CD4-positive, alpha-beta T cell treated with Interleukin-12 subunit alpha and Interleukin-12 subunit beta, for 1 hour (primary cell): Measurements from ENCODE around the gene SSU72.
"Not testable (repeated sequence)": the region's sequence is repeated elsewhere in the genome, so short reads cannot be mapped to it uniquely, and the experiment has no call there.

Source experiments
- DNase-seq: peaks from one replicate; pipeline ENCODE4 v3.0.0-alpha.2; 2020

SSU72 gene

DNA sequence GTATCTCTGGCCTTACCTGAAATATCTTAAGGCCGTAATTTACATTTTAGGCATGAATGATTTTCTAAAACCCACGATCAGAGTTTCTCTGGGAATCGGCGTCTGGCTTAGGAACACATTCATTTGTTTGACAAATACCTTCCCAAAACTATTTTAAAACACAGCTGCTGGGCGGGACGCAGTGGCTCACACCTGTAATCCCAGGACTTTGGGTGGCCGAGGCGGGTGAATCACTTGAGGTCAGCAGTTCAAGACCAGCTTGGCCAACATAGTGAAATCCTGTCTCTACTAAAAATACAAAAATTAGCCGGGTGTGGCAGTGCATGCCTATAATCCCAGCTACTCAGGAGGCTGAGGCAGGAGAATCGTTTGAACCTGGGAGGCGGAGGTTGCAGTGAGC, 17.7 kb downstream of the SSU72 start:
- not testable (repeated sequence) for DNase-seq

DNA sequence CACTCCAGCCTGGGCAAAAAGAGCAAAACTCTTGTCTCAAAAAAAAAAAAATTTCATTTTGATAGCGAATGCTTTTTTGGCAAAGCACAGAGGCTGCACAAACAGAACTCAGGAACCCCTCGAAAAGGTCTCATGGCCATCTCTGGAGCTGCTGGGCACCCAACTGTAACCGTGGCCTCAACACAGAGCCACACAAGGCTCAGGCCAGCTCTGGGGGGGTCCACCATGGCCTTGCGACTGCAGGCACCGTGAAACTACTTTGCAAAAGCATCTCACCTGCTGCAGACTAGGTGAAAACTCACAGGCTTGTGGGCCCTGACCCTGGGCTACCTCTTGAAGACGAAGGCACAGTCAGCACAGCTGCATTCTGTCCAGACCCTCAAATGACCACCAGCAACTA, 18.2 kb downstream of the SSU72 start:
- DNase-seq: no peak

- DNase-seq: no peak
Observed at GRCh38 chr1:1554926-1555915, 19.4 kb downstream of the SSU72 start.

GRCh38 chr1:1554550-1554925, 20.1 kb downstream of the SSU72 start:
- no peak for DNase-seq

GRCh38 chr1:1553821-1554494, 20.7 kb downstream of the SSU72 start:
- no peak for DNase-seq

GRCh38 chr1:1552263-1552639, 22.4 kb downstream of the SSU72 start:
- DNase-seq: no peak

DNA sequence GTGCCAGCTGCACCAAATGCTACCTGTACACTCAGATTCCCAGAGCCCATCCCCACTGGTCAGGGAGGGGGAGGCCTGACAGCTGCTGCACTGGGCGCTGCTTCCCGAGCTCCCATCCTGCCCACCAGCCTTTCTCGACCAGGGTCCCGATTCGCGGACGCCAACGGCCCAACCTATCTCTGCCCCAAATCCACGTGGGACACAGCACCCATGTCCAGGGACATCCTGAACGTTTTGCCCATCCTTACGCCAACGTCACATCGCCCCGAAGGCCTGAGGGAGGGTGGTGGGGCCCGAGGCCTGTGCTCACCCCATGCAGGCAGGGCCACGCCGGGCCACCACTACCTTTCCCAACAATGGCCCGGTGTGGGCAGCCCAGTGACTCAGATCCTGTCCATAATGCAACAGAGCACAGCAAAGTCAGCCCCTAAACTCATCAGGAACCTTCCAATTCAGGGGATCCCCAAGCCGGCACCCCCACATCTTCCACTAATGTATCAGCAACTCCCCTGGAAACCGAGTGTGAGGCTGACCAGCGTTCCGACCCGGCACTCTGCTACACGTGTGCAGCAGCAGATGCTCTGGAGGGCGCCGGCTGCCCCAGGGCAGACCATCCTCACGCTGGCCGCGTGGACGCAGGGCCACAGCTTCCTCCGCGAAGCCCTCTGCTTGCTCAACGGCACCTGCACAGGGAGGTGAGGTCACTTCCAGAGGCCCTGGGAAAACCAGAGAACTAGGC, 23.0 kb downstream of the SSU72 start:
- DNase-seq: no peak

- DNase-seq: no peak
Observed at GRCh38 chr1:1550591-1551432, 23.9 kb downstream of the SSU72 start.

GRCh38 chr1:1550087-1550486, 24.6 kb downstream of the SSU72 start:
- DNase-seq: no peak

GRCh38 chr1:1548591-1548990, 26.1 kb downstream of the SSU72 start:
- DNase-seq: no peak

DNA sequence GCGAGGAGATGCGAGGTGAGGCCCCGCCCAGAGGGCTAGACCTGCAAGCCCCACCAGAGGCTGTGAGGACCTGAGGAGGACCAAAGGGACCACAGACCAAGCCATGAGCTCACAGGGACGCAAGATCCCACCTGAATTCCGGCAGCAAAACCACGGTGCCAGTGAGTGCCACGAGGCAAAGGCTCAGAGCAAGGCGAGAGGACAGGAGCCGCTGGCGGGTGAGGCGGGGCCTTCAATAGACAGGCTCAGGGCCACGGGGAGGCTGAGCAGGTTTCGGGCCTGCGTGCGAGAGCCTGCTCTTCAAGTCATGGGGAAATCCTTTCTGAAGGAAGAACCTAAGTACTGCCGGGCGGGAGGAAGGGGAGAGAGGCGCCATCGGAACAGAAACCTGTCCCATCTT, 27.2 kb downstream of the SSU72 start:
- DNase-seq: no peak

DNA sequence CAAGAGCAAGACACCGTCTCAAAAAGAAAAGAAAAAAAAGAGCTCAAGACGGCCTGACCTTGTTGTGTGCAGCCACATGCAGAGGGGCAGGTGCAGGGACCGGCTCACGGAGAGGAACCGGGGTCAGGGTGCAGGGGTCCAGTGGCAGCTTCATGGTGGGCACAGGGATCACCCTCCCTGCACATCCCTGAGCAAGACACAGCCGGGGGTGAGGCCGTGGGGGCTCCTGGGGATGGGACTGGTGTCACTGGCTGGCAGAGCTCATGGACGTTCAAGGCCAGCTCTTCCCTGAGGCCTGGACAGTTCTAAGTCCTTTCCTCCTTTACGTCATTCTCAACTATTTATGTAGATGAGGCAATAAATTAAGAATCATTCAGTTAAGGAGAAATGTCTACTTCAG, 27.7 kb downstream of the SSU72 start:
- DNase-seq: no peak

DNA sequence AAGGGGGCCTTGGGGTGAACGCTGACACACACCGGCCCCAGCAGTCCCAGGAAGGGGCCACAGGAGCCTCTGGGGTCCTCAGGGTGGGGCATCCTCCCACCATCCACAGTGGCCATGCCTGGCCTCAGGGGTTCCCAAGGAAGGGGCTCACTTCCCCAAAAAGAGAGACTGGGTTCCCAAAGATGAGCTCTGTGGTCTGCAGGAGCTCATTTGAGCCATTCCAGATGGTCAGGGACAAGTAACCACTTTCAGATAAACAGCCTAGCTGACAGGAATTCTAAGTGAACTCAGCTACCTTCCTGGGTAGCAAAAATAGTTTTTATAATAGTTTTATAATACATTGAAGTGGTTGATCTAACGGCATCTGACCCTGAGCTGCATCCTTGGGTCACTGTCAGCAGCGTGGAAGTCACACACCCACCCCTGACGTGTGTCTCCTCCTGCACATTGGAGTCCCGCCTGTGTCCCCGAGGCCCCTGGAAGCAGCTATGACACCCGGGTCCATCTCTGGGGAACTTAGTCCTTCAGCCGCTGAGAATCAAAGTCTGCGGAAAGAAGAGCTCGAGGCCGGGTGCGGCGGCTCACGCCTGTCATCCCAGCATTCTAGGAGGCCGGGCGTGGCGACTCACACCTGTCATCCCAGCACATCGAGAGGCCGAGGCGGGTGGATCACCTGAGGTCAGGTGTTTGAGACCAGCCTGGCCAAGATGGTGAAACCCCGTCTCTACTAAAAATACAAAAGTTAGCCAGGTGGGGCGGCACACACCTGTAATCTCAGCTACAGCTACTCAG, 28.5 kb downstream of the SSU72 start:
- no peak for DNase-seq

DNA sequence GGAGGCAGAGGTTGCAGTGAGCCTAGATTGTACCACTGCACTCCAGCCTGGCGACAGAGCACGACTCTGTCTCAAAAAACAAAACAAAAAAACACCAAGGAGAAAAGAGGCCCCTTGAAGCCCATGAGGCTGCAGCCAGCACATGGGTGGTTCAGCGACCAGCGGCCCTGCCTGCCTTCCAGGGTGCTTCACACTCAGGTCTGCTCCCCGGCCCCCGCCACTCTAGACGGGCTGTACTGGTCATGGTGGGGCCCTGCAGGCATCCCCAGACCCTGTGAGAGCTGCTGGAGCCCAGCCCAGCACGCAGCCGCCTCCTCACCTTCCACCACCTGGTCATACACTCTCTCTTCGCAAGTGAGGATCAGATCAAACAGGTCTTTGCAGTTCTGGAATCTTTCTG, 30.1 kb downstream of the SSU72 start:
- DNase-seq: no peak

DNA sequence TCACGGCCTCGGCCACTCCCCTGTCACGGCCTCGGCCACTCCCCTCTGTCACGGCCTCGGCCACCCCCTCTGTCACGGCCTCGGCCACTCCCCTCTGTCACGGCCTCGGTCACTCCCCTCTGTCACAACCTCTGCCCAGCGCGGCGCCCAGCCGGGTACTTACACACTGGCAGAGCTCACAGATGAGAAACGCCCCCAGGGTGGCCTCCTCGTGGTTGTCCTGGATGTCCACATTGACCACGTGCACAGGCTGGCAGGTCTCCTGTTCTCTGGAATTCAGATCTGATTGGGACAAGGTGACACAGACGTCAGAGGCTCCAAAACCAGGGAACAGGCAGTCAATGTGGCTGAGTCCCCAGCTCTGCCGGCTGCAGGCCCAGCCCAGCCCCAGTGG, 31.0 kb downstream of the SSU72 start:
- DNase-seq: no peak

- no peak for DNase-seq
Observed at GRCh38 chr1:1542766-1543705, 31.6 kb downstream of the SSU72 start.

GRCh38 chr1:1541956-1542765, 32.5 kb downstream of the SSU72 start:
- DNase-seq: no peak

DNA sequence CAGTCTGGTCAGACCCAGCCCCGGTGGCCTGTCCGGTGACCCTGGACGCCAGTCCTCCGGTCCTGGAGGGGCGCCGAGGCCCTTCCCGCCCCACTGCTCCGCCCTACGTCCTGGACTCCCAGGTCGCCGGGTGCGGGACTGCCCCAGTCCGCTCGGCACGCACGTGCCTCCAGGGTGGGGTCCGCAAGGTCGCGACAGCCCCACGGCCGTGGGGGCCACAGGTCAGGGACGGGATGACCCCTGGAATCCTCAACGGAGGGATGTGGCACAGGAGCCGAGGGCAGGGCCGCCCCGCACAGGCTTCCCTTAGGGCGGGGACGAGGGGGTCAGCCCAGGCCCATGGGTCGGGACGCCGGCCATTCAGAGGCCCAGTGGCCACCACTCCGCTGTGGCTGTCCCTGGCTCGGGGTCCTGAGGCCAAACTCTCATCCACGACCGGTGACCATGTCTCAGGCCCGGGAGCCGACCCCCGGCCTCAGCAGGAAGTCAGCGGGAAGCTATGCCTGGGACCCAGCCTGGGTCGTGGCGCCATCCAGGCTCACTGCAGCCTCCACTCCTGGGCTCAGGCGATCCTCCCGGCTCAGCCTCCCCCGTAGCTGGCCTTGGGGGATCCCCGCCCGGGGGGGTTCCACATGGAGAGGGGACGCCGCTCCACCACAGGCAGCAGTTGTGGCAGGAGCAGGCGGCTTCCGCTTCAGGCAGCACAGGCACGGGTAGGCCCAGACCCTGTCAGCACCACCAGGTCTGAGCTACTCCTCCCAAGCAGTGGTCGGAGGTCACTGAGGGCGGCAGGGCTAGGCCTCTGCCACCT, 33.6 kb downstream of the SSU72 start:
- DNase-seq: no peak
